Measurements from ENCODE around the gene HIPK2.

GRCh38 chr7:139631520-139632031, 146.2 kb downstream of the HIPK2 start:
- TF ChIP-seq CTCF (IDR thresholded peaks at IDR 0.05) (no peak), POLR2AphosphoS5 (IDR thresholded peaks at IDR 0.05) (no peak), EP300 (IDR thresholded peaks at IDR 0.05) (no peak), POLR2A (IDR thresholded peaks at IDR 0.05) (no peak)
